Endodermal cell (in vitro differentiated cells): Measurements from ENCODE around the gene CFAP206. TPM values are rescaled to one million over a fixed set of nuclear protein-coding genes. Genes with fewer than 3 reads are reported as not detected.

ENCODE experiments used
- DNase-seq: peaks from one replicate; pipeline ENCODE4 v3.0.0-alpha.2; 2017
- H3K27ac ChIP-seq: 2 replicates; pipeline ENCODE4 v1.5.1; 2013; ENCODE audit warnings: mild to moderate bottlenecking, low read depth, low read length, moderate library complexity
- H3K27me3 ChIP-seq: 2 replicates; pipeline ENCODE4 v1.6.1; 2013; ENCODE audit warnings: mild to moderate bottlenecking, low read length, moderate library complexity; ENCODE audit not compliant: insufficient read depth, control insufficient read depth, poor library complexity, severe bottlenecking
- H3K36me3 ChIP-seq: 2 replicates; pipeline ENCODE4 v1.7.0; 2013; ENCODE audit warnings: mild to moderate bottlenecking, low read length, moderate library complexity; ENCODE audit not compliant: control insufficient read depth, insufficient read depth
- H3K4me1 ChIP-seq: one replicate; pipeline ENCODE4 v1.7.0; 2013; ENCODE audit warnings: low read length; ENCODE audit not compliant: control insufficient read depth, insufficient read depth
- H3K4me3 ChIP-seq: 2 replicates; pipeline ENCODE4 v1.5.1; 2013; ENCODE audit warnings: mild to moderate bottlenecking, low read length, moderate library complexity
- H3K9ac ChIP-seq: 2 replicates; pipeline ENCODE4 v1.6.1; 2013; ENCODE audit warnings: mild to moderate bottlenecking, low read length, moderate library complexity; ENCODE audit not compliant: poor library complexity, severe bottlenecking; ENCODE audit errors: extremely low read depth
- H3K9me3 ChIP-seq: 2 replicates; pipeline ENCODE4 v1.6.1; 2013; ENCODE audit warnings: mild to moderate bottlenecking, low read length, moderate library complexity; ENCODE audit not compliant: control insufficient read depth
- H3K27ac Mint-ChIP-seq: 2 replicates; pipeline ENCODE4 v1.8.0; 2020; ENCODE audit warnings: mixed read lengths
- H3K27me3 Mint-ChIP-seq: 2 replicates; pipeline ENCODE4 v1.8.0; 2021; ENCODE audit warnings: mild to moderate bottlenecking, mixed read lengths; ENCODE audit not compliant: insufficient read depth
- H3K36me3 Mint-ChIP-seq: 2 replicates; pipeline ENCODE4 v1.8.0; 2020; ENCODE audit warnings: low read depth, mixed read lengths
- H3K4me1 Mint-ChIP-seq: 2 replicates; pipeline ENCODE4 v1.8.0; 2020; ENCODE audit warnings: mixed read lengths
- H3K4me3 Mint-ChIP-seq: 2 replicates; pipeline ENCODE4 v1.8.0; 2020; ENCODE audit warnings: mild to moderate bottlenecking, moderate library complexity, mixed read lengths
- H3K9me3 Mint-ChIP-seq: 2 replicates; pipeline ENCODE4 v1.8.0; 2020; ENCODE audit warnings: mild to moderate bottlenecking, mixed read lengths
- CTCF ChIP-seq: fragments of 200-600 bp; sonication (generic); conservative IDR thresholded peaks from 2 replicates; pipeline ENCODE4 v1.5.0; 2021; ENCODE audit warnings: antibody characterized with exemption, mild to moderate bottlenecking
- WGBS, 2 experiments: methylation state at CpG; one replicate each; pipeline versions ENCODE4 v1.1.5 to v1.1.7; 2013; ENCODE audit warnings: missing lambda C conversion rate in 2 of 2, mixed read lengths in 1 of 2; ENCODE audit not compliant: insufficient coverage in 1 of 2, insufficient read length in 1 of 2; 5-methylcytosine and 5-hydroxymethylcytosine counted together
- total RNA-seq, 2 donors: library from RNA; stranded (reverse); fragmentation: NEBNext Ultra II Directional in 1 of 2; extraction: Animal tissue kit (Norgen Biotek cat#: 25700) in 1 of 2; gene quantifications; 2 replicates in 1 of 2; 3 replicates in 1 of 2; pipeline ENCODE4 v1.2.1, GENCODE V29; 2021

CFAP206 gene
- total RNA-seq, 2 donors from 2014 or later: 0.22 to 0.29 TPM

GRCh38 chr6:87366072-87366827, 41.5 kb upstream of the CFAP206 start:
- 89% methylated on average over 4 of the region's 4 CpGs; no CpG with 5 or more reads in 1 of the 2 experiments for WGBS, 2 experiments
- Histone ChIP-seq H3K9me3 (peaks cover 46% of the 10 kb centered on the region), H3K27me3 (no peaks in the 10 kb centered on the region), H3K4me1 (no peaks in the 10 kb centered on the region), H3K27ac (no peak overlapping the region), H3K4me3 (no peak overlapping the region), H3K36me3 (peaks cover 8% of the 10 kb centered on the region), H3K9ac (no peak overlapping the region)
- H3K27ac Mint-ChIP-seq: no peak overlapping the region
- no peak for DNase-seq
- H3K36me3 Mint-ChIP-seq: peaks cover 34% of the 10 kb centered on the region
- no peak overlapping the region for H3K4me3 Mint-ChIP-seq
- TF ChIP-seq CTCF: no peak
- no peaks in the 10 kb centered on the region for H3K4me1 Mint-ChIP-seq
- no peaks in the 10 kb centered on the region for H3K27me3 Mint-ChIP-seq
- H3K9me3 Mint-ChIP-seq: peaks cover 43% of the 10 kb centered on the region

GRCh38 chr6:87366899-87367298, 40.9 kb upstream of the CFAP206 start:
- Histone ChIP-seq H3K9me3 (peaks cover 46% of the 10 kb centered on the region), H3K4me3 (no peak overlapping the region), H3K9ac (no peak overlapping the region), H3K27me3 (no peaks in the 10 kb centered on the region), H3K4me1 (no peaks in the 10 kb centered on the region), H3K36me3 (peaks cover 8% of the 10 kb centered on the region), H3K27ac (no peak overlapping the region)
- no peak overlapping the region for H3K4me3 Mint-ChIP-seq
- no peaks in the 10 kb centered on the region for H3K4me1 Mint-ChIP-seq
- no peaks in the 10 kb centered on the region for H3K27me3 Mint-ChIP-seq
- WGBS, 2 experiments: 88% methylated on average over 3 of the region's 3 CpGs; no CpG with 5 or more reads in 1 of the 2 experiments
- peaks cover 43% of the 10 kb centered on the region for H3K9me3 Mint-ChIP-seq
- TF ChIP-seq CTCF: no peak
- no peak overlapping the region for H3K27ac Mint-ChIP-seq
- peaks cover 34% of the 10 kb centered on the region for H3K36me3 Mint-ChIP-seq
- DNase-seq: no peak

GRCh38 chr6:87373377-87373776, 34.4 kb upstream of the CFAP206 start:
- H3K4me3 ChIP-seq: no peak overlapping the region
- H3K27ac ChIP-seq: no peak overlapping the region
- peaks cover 22% of the 10 kb centered on the region for H3K9me3 ChIP-seq
- no peak overlapping the region for H3K9ac ChIP-seq
- H3K36me3 ChIP-seq: no peaks in the 10 kb centered on the region
- H3K9me3 Mint-ChIP-seq: peaks cover 24% of the 10 kb centered on the region
- no peak overlapping the region for H3K27ac Mint-ChIP-seq
- WGBS, 2 experiments: 87 to 96% methylated on average over 2 of the region's 2 CpGs
- no peaks in the 10 kb centered on the region for H3K4me1 Mint-ChIP-seq
- no peak for DNase-seq
- peaks cover 4% of the 10 kb centered on the region for H3K36me3 Mint-ChIP-seq
- H3K27me3 ChIP-seq: no peaks in the 10 kb centered on the region
- TF ChIP-seq CTCF: no peak
- no peaks in the 10 kb centered on the region for H3K4me1 ChIP-seq
- H3K27me3 Mint-ChIP-seq: no peaks in the 10 kb centered on the region
- no peak overlapping the region for H3K4me3 Mint-ChIP-seq
